ENCODE data around the gene PGS1.

DNA sequence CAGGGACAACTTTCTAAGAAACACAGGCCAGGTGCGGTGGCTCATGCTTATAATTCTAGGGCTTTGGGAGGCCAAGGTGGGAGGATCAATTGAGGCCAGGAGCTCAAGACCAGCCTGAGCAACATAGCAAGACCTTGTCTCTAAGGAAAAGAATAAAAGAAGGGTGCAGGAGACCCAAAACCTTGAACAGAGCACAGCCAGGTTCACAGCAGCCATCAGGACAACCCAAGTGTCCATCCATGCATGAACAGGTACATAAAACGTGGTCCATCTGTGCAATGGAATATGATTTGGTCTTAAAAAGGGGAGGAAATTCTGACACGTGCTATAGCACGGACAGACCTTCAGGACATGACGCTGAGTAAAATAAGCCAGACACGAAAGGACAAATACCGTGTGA, 91.0 kb downstream of the PGS1 start:
- TF ChIP-seq, protein P1, sequence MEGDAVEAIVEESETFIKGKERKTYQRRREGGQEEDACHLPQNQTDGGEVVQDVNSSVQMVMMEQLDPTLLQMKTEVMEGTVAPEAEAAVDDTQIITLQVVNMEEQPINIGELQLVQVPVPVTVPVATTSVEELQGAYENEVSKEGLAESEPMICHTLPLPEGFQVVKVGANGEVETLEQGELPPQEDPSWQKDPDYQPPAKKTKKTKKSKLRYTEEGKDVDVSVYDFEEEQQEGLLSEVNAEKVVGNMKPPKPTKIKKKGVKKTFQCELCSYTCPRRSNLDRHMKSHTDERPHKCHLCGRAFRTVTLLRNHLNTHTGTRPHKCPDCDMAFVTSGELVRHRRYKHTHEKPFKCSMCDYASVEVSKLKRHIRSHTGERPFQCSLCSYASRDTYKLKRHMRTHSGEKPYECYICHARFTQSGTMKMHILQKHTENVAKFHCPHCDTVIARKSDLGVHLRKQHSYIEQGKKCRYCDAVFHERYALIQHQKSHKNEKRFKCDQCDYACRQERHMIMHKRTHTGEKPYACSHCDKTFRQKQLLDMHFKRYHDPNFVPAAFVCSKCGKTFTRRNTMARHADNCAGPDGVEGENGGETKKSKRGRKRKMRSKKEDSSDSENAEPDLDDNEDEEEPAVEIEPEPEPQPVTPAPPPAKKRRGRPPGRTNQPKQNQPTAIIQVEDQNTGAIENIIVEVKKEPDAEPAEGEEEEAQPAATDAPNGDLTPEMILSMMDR (conservative IDR thresholded peaks at IDR 0.05; ENCODE audit: low read length), result no peak
- TF ChIP-seq EZH2phosphoT487 (IDR thresholded peaks at IDR 0.05; ENCODE audit: borderline replicate concordance, low read depth, low read length), result no peak
